Naive B cell (primary cell): ENCODE results near the gene ZNF777. TPM values are rescaled to one million over a fixed set of nuclear protein-coding genes. Genes with fewer than 3 reads are reported as not detected.

Source experiments
- ATAC-seq, 2 donors: fragments of 150-1000 bp; cut with Tn5 transposase; 2 replicates each; pipeline ENCODE4 v1.10.0; 2021; ENCODE audit warnings: low read depth in 2 of 2, mild to moderate bottlenecking in 2 of 2, moderate library complexity in 2 of 2
- DNase-seq: peaks from one replicate; pipeline ENCODE4 v3.0.0; 2022
- H3K27ac Mint-ChIP-seq, 6 donors: one replicate each; pipeline ENCODE4 v1.8.0; 2020 to 2022; ENCODE audit warnings: mild to moderate bottlenecking in 6 of 6, mixed read lengths in 6 of 6, moderate library complexity in 5 of 6, inconsistent platforms in 2 of 6
- H3K27me3 Mint-ChIP-seq, 3 donors: one replicate each; pipeline ENCODE4 v1.8.0; 2021 to 2022; ENCODE audit warnings: mixed read lengths in 3 of 3, mild to moderate bottlenecking in 1 of 3
- H3K36me3 Mint-ChIP-seq, 2 donors: one replicate each; pipeline ENCODE4 v1.8.0; 2020 to 2022; ENCODE audit warnings: mixed read lengths in 2 of 2, inconsistent platforms in 1 of 2, mild to moderate bottlenecking in 1 of 2
- H3K4me1 Mint-ChIP-seq, 3 donors: one replicate each; pipeline ENCODE4 v1.8.0; 2020 to 2022; ENCODE audit warnings: mixed read lengths in 3 of 3, inconsistent platforms in 1 of 3, mild to moderate bottlenecking in 1 of 3, moderate library complexity in 1 of 3
- H3K4me3 Mint-ChIP-seq, 8 donors: one replicate each; pipeline ENCODE4 v1.8.0; 2020 to 2022; ENCODE audit warnings: mild to moderate bottlenecking in 8 of 8, mixed read lengths in 8 of 8, moderate library complexity in 8 of 8, inconsistent platforms in 2 of 8
- H3K9me3 Mint-ChIP-seq, 7 donors: one replicate each; pipeline ENCODE4 v1.8.0; 2020 to 2022; ENCODE audit warnings: mixed read lengths in 7 of 7, mild to moderate bottlenecking in 5 of 7, inconsistent platforms in 2 of 7, moderate library complexity in 1 of 7
- polyA plus RNA-seq, 6 donors: library from polyadenylated mRNA; unstranded; fragments of 300-500 nt; fragmentation: Illumina TruSeq; gene quantifications; one replicate each; pipeline ENCODE4 v1.2.3, GENCODE V29; 2021; ENCODE audit warnings: low read depth in 6 of 6

ZNF777 gene
- polyA plus RNA-seq, 6 donors from 2014 or later = 0.28 to 2.4 (median 1.3) TPM

GRCh38 chr7:149433124-149433523 lies 27.7 kb downstream of the ZNF777 start:
- no peaks in the 10 kb centered on the region for H3K27me3 Mint-ChIP-seq
- peaks cover 0 to 2% (median 0%) of the 10 kb centered on the region in 7 donors for H3K9me3 Mint-ChIP-seq
- H3K27ac Mint-ChIP-seq = no peak overlapping the region
- H3K36me3 Mint-ChIP-seq = peaks cover 17 to 26% of the 10 kb centered on the region in 2 donors
- ATAC-seq (no peak), DNase-seq (no peak)
- H3K4me3 Mint-ChIP-seq = no peak overlapping the region
- H3K4me1 Mint-ChIP-seq = peaks cover 0 to 10% (median 0%) of the 10 kb centered on the region in 3 donors

GRCh38 chr7:149432121-149432691 lies 28.7 kb downstream of the ZNF777 start:
- peaks cover 0 to 6% (median 0%) of the 10 kb centered on the region in 3 donors for H3K4me1 Mint-ChIP-seq

GRCh38 chr7:149431486-149432120 lies 29.3 kb downstream of the ZNF777 start:
- H3K4me3 Mint-ChIP-seq = no peak overlapping the region
- no peak overlapping the region for H3K27ac Mint-ChIP-seq
- ATAC-seq (no peak), DNase-seq (no peak)
- peaks cover 17 to 24% of the 10 kb centered on the region in 2 donors for H3K36me3 Mint-ChIP-seq
- H3K4me1 Mint-ChIP-seq = peaks cover 0 to 6% (median 0%) of the 10 kb centered on the region in 3 donors
- H3K9me3 Mint-ChIP-seq = peaks cover 0 to 2% (median 0%) of the 10 kb centered on the region in 7 donors
- no peaks in the 10 kb centered on the region for H3K27me3 Mint-ChIP-seq

More at GRCh38 chr7:149432121-149432691, 28.7 kb downstream of the ZNF777 start:
- H3K36me3 Mint-ChIP-seq = peaks cover 17 to 26% of the 10 kb centered on the region in 2 donors
- H3K4me3 Mint-ChIP-seq = no peak overlapping the region
- ATAC-seq (no peak), DNase-seq (no peak)
- H3K9me3 Mint-ChIP-seq = peaks cover 0 to 2% (median 0%) of the 10 kb centered on the region in 7 donors
- no peak overlapping the region for H3K27ac Mint-ChIP-seq
- no peaks in the 10 kb centered on the region for H3K27me3 Mint-ChIP-seq

- Mint-ChIP-seq H3K4me1 (peaks cover 0 to 6% (median 0%) of the 10 kb centered on the region in 3 donors), H3K27ac (peak overlapping the region in 2 of 6 donors; percentile 16 to 25), H3K27me3 (no peaks in the 10 kb centered on the region), H3K4me3 (no peak overlapping the region), H3K36me3 (peaks cover 17 to 18% of the 10 kb centered on the region in 2 donors), H3K9me3 (peaks cover 0 to 2% (median 0%) of the 10 kb centered on the region in 7 donors)
- no peak for ATAC-seq
- DNase-seq = no peak
Observed at GRCh38 chr7:149430192-149430591, 30.7 kb downstream of the ZNF777 start.

- Mint-ChIP-seq H3K27ac (no peak overlapping the region), H3K27me3 (no peaks in the 10 kb centered on the region), H3K9me3 (peaks cover 0 to 2% (median 0%) of the 10 kb centered on the region in 7 donors), H3K36me3 (peaks cover 6 to 10% of the 10 kb centered on the region in 2 donors), H3K4me1 (peaks cover 0 to 8% (median 2%) of the 10 kb centered on the region in 3 donors), H3K4me3 (no peak overlapping the region)
- DNase-seq (no peak), ATAC-seq (no peak)
Observed at GRCh38 chr7:149427893-149428292, 33.0 kb downstream of the ZNF777 start.

- no peak overlapping the region for H3K4me3 Mint-ChIP-seq
- no peaks in the 10 kb centered on the region for H3K9me3 Mint-ChIP-seq
- DNase-seq (no peak), ATAC-seq (no peak)
- H3K27ac Mint-ChIP-seq = no peak overlapping the region
- H3K36me3 Mint-ChIP-seq = peaks cover 0 to 8% of the 10 kb centered on the region in 2 donors
- H3K27me3 Mint-ChIP-seq = no peaks in the 10 kb centered on the region
- H3K4me1 Mint-ChIP-seq = peaks cover 0 to 9% (median 1%) of the 10 kb centered on the region in 3 donors
Observed at GRCh38 chr7:149427096-149427680, 33.7 kb downstream of the ZNF777 start.

- peak overlapping the region in 2 of 6 donors; percentile 9 to 75 for H3K27ac Mint-ChIP-seq
- peak overlapping the region; percentile 60 to 88 (median 80) for H3K4me3 Mint-ChIP-seq
- no peaks in the 10 kb centered on the region for H3K9me3 Mint-ChIP-seq
- DNase-seq (no peak), ATAC-seq (no peak)
- no peaks in the 10 kb centered on the region for H3K27me3 Mint-ChIP-seq
- H3K36me3 Mint-ChIP-seq = no peaks in the 10 kb centered on the region
- peaks cover 0 to 18% (median 4%) of the 10 kb centered on the region in 3 donors for H3K4me1 Mint-ChIP-seq
Observed at GRCh38 chr7:149423449-149424110, 37.3 kb downstream of the ZNF777 start.

- Mint-ChIP-seq H3K9me3 (no peaks in the 10 kb centered on the region), H3K27me3 (no peaks in the 10 kb centered on the region), H3K36me3 (no peaks in the 10 kb centered on the region), H3K4me1 (peaks cover 0 to 18% (median 4%) of the 10 kb centered on the region in 3 donors), H3K4me3 (peak overlapping the region; percentile 74 to 88 (median 80)), H3K27ac (peak overlapping the region in 2 of 6 donors; percentile 66 to 75)
- DNase-seq = no peak
- peak; percentile 5 to 10 for ATAC-seq
Observed at GRCh38 chr7:149422914-149423301, 38.0 kb downstream of the ZNF777 start.

- peaks cover 0 to 18% (median 4%) of the 10 kb centered on the region in 3 donors for H3K4me1 Mint-ChIP-seq
Observed at GRCh38 chr7:149422162-149422913, 38.5 kb downstream of the ZNF777 start.

GRCh38 chr7:149420006-149420405 lies 40.9 kb downstream of the ZNF777 start:
- DNase-seq = no peak
- no peak for ATAC-seq
- H3K4me1 Mint-ChIP-seq = peaks cover 4 to 18% (median 11%) of the 10 kb centered on the region in 3 donors
- peaks cover 5 to 11% (median 9%) of the 10 kb centered on the region in 3 donors for H3K27me3 Mint-ChIP-seq
- peak overlapping the region in 6 of 8 donors; percentile 30 to 59 (median 44) for H3K4me3 Mint-ChIP-seq
- no peak overlapping the region for H3K27ac Mint-ChIP-seq
- no peaks in the 10 kb centered on the region for H3K36me3 Mint-ChIP-seq
- peaks cover 0 to 4% (median 2%) of the 10 kb centered on the region in 7 donors for H3K9me3 Mint-ChIP-seq

More at GRCh38 chr7:149422162-149422913, 38.5 kb downstream of the ZNF777 start:
- Mint-ChIP-seq H3K36me3 (no peaks in the 10 kb centered on the region), H3K27me3 (no peaks in the 10 kb centered on the region), H3K27ac (peak overlapping the region in 4 of 6 donors; percentile 5 to 78 (median 62)), H3K9me3 (no peaks in the 10 kb centered on the region), H3K4me3 (peak overlapping the region; percentile 78 to 91 (median 84))
- DNase-seq (peak; percentile 79), ATAC-seq (peak; percentile 96 to 97)

GRCh38 chr7:149415391-149416071 lies 45.3 kb downstream of the ZNF777 start:
- Mint-ChIP-seq H3K4me3 (peak overlapping the region; percentile 62 to 95 (median 74)), H3K9me3 (peaks cover 3 to 7% (median 5%) of the 10 kb centered on the region in 7 donors), H3K27me3 (peaks cover 10 to 53% (median 35%) of the 10 kb centered on the region in 3 donors), H3K27ac (peak overlapping the region in 5 of 6 donors; percentile 33 to 94 (median 67)), H3K4me1 (peaks cover 4 to 7% (median 4%) of the 10 kb centered on the region in 3 donors), H3K36me3 (no peaks in the 10 kb centered on the region)
- ATAC-seq (peak in 1 of 2 donors; percentile 45), DNase-seq (no peak)

- Mint-ChIP-seq H3K4me1 (peaks cover 4 to 7% (median 4%) of the 10 kb centered on the region in 3 donors), H3K27ac (peak overlapping the region in 5 of 6 donors; percentile 33 to 94 (median 69)), H3K27me3 (peaks cover 10 to 57% (median 35%) of the 10 kb centered on the region in 3 donors), H3K4me3 (peak overlapping the region; percentile 62 to 95 (median 74)), H3K36me3 (no peaks in the 10 kb centered on the region), H3K9me3 (peaks cover 3 to 7% (median 5%) of the 10 kb centered on the region in 7 donors)
- peak; percentile 50 to 78 for ATAC-seq
- peak; percentile 36 for DNase-seq
Observed at GRCh38 chr7:149414745-149415390, 46.0 kb downstream of the ZNF777 start.
